GM13977 (cell line): ENCODE measurements around the gene ZNF860.

Experiments
- DNase-seq: peaks from one replicate; pipeline ENCODE4 v3.0.0; 2012; ENCODE audit warnings: low spot score
- CTCF ChIP-seq: IDR thresholded peaks from 2 replicates; pipeline ENCODE4 v1.5.1; 2012; ENCODE audit warnings: mild to moderate bottlenecking, control low read depth; ENCODE audit not compliant: insufficient read depth; ENCODE audit errors: extremely low read depth, missing control alignments
- in situ Hi-C: fragments of 300-500 bp; cut with MboI; formaldehyde crosslinking; loops from one replicate; pipeline ENCODE4 v1.12.0; 2022; ENCODE audit warnings: low sequenced_read_pairs, low pct_unique_long_range_greater_than_20kb, mixed read lengths, inconsistent platforms; ENCODE audit not compliant: unreplicated experiment

Gene ZNF860

GRCh38 chr3:31981206-31982181 is at the start of gene ZNF860, which contains the start of gene OSBPL10:
TSS of gene ZNF860 (plus strand) at chr3:31981750. CDS start at chr3:31989080, 7,330 bp downstream.
TSS of gene OSBPL10 (minus strand) at chr3:31981262. CDS start at chr3:31981179, 83 bp downstream.
- TF ChIP-seq CTCF, result no peak
- peak; percentile 13 for DNase-seq
- in situ Hi-C loops, result no loop called here

- in situ Hi-C loops, result no loop called here
- TF ChIP-seq CTCF, result no peak
- DNase-seq, result no peak
Measured at GRCh38 chr3:31932990-31933389, 48.6 kb upstream of the ZNF860 start.

GRCh38 chr3:31934018-31934417 is 47.5 kb upstream of the ZNF860 start:
- in situ Hi-C loops, result no loop called here
- TF ChIP-seq CTCF, result no peak
- no peak for DNase-seq

GRCh38 chr3:31934866-31935265 is 46.7 kb upstream of the ZNF860 start:
- in situ Hi-C loops, result no loop called here

GRCh38 chr3:31936420-31937060 is 45.0 kb upstream of the ZNF860 start:
- DNase-seq, result no peak
- in situ Hi-C loops, result no loop called here
- TF ChIP-seq CTCF, result no peak

More at GRCh38 chr3:31934866-31935265, 46.7 kb upstream of the ZNF860 start:
- no peak for DNase-seq
- TF ChIP-seq CTCF, result no peak

GRCh38 chr3:31937225-31937624 is 44.3 kb upstream of the ZNF860 start:
- DNase-seq, result no peak
- in situ Hi-C loops, result no loop called here
- no peak for TF ChIP-seq CTCF
